ENCODE measurements around the gene APOL1.
"Not testable (repeated sequence)": the region's sequence is repeated elsewhere in the genome, so short reads cannot be mapped to it uniquely, and the experiment has no call there.

The APOL1 gene

DNA sequence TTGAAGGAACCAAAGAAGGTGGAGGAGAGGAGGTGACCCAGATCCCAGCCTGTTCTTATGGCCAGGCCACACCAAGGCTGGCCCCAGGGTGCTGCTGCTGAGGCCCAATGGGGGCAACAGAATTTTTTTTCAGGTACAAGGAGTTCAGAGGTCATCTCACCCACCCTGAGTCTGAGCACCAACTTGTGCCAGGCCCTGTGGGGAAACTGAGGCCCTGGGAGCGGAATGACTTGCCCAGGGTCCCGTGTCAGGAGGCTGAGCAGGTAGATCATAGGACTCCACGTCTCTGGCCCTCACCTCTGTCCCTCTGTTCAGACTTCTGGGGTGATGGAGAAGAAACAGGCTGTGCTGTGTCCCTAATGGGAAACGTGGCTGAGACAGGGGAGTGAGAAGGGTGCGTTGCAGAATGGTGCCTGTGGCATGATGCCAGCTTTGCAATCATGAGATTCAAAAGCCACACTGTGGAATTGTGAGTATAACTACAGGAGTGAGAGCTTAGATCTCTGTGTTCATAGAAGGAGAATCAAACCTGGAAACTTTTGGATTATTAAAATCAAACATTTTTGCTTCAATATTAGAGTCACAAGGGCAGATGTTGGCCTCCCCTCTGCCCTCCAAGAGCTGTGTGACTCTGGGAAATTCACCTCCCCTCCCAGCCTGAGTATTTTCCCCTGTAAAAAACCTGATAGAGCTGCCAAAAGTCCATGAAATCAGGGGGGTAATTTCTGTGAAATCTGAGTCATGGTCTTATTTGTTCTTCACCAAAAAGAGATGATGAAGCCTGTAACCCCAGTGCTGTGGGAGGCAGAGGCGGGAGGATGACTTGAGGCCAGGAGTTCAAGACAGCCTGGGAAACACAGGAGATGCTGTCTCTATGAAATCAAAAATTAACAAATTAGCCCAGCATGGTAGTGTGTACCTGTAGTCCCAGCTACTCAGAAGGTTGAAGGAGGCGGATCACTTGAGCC, 874 bp downstream of the APOL1 start:
- no peak overlapping the region for H3K27ac ChIP-seq
- TF ChIP-seq, protein P1, sequence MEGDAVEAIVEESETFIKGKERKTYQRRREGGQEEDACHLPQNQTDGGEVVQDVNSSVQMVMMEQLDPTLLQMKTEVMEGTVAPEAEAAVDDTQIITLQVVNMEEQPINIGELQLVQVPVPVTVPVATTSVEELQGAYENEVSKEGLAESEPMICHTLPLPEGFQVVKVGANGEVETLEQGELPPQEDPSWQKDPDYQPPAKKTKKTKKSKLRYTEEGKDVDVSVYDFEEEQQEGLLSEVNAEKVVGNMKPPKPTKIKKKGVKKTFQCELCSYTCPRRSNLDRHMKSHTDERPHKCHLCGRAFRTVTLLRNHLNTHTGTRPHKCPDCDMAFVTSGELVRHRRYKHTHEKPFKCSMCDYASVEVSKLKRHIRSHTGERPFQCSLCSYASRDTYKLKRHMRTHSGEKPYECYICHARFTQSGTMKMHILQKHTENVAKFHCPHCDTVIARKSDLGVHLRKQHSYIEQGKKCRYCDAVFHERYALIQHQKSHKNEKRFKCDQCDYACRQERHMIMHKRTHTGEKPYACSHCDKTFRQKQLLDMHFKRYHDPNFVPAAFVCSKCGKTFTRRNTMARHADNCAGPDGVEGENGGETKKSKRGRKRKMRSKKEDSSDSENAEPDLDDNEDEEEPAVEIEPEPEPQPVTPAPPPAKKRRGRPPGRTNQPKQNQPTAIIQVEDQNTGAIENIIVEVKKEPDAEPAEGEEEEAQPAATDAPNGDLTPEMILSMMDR (conservative IDR thresholded peaks at IDR 0.05), result no peak

DNA sequence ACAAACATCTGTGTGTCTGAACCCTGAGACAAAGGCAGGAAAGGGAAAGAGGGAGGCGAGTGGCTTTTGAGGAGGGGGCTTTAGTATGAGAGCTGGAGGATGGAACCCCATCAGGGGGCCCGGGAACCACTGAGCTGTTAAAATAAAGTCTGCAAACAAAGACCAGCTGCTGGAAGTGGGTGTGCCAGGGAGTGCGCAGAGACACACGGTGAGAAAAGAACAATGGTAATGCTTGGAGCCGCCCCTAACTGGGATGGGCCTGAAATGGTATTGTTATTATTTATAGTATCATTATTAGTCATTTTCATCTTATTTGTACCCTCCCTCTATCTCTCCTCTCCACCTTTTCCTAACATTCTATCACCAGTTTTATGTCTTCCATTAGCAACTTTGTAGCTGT, 2.6 kb downstream of the APOL1 start:
- not testable (repeated sequence) for H3K27ac ChIP-seq

DNA sequence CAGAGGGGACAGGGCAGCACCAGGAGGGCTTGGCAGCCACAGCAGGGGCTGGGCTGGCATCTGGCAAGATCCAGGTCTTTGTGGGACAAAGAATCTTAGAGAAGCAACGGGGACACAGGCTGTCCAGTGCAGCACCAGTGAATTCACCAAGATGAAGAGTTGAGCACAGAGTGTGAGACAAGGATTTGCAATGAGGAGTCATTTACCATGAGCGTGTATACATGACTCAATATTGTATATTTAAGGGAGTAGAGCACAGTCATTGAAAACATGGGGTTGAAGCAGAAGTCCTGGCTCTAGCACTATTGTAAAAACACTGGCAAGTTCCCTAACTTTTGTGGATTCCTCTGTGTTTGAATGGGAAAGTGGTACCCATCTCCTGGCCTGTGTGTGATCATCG, 3.5 kb downstream of the APOL1 start:
- H3K27ac ChIP-seq, result no peak overlapping the region
- TF ChIP-seq, protein P1 (conservative IDR thresholded peaks at IDR 0.05), result no peak

DNA sequence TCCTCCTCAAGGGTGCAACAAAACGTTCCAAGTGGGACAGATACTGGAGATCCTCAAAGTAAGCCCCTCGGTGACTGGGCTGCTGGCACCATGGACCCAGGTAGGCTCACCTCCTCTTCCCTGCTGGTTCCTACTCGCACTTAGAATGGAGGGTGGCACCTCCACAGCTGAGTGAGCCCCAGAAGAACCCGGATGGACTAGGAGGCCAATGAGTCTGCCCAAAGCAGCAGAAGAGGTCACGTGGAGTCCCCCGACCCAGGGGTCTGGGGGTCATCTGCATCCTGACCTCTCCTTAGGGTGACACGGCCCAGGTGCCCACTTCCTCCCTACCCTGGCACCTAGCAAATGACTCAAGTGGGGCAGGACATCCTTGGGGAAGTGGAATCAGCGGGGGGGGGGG, 4.4 kb downstream of the APOL1 start:
- H3K27ac ChIP-seq, result no peak overlapping the region
- TF ChIP-seq, protein P1 (conservative IDR thresholded peaks at IDR 0.05), result no peak

DNA sequence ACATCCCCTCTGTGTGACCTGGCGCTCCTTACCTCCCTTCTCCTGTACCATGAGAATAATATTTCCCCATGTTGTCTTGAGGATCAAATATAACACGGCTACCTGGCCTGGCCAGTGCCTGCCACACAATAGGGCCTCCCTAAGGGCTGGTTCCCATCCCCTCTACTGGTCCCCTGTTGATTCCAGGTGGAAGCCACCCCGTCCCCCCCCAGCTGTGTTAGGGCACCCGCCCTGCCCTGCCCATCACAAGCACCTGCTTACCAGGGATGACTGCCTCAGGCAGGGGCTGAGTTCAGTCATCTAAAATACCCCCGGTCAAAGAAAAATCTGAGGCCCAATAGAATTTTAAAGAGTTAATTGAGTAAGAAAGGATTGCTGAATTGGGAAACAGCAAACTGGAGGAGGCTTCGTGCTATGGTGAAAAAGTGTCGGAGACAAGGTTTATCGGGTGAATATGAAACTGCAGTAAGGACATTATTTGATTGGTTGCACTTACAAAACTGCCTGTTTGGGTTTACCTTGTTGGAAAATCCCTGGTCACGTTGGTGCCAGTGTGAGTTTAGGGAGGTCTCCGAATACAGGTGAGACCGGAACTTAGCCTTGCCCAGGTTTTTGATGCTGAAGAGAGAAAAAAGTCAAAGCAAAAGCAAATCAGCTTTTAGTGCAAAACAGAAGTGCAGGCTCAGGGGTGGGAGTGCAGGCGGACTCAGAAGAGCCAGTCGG, 5.2 kb downstream of the APOL1 start:
- TF ChIP-seq, protein P1 (conservative IDR thresholded peaks at IDR 0.05), result no peak
- no peak overlapping the region for H3K27ac ChIP-seq

DNA sequence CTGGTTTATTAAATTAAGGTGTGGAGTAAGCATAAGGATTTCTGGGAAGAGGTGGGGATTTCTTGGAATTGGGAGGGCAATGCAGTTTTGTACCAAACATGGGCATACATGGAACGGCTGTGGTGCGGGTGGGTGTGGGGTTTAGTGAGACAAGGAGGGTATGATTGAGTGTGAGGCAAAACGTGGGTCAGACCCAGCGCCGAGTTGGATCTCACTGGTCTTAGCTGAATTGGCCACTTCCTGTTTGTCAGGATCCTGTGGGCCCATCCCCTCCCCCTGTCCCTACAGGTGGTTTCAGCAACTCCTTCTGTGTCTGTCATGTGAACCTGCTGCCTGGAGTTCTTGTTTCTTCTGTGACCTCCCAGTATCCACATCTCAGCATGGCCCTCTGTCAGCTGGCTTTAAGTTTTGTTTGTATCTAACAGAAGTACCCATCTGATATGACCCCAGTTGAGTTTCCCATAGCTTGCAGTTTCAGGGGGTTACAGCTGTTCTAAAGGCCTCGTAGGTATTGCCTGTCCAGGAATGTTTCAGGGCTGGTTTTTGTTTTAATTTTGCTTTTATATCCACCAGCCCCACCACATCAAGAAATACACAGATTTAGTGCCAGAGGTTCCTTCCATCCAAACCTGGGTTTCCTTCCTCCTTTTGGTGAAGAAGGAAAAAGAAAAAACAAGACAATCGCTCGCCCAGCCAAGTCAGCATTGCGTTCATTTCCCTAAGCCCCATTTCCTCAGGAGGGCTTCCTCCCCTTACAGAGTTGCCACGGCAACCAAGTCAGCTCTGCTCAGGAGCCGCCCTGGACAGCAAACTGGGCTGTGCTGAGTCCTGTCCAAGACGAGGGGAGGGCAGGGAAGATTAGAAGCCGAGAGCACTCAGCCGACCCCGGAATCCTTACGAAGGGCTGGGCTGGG, 6.0 kb downstream of the APOL1 start:
- TF ChIP-seq, protein P1 (conservative IDR thresholded peaks at IDR 0.05), result no peak
- no peak overlapping the region for H3K27ac ChIP-seq

DNA sequence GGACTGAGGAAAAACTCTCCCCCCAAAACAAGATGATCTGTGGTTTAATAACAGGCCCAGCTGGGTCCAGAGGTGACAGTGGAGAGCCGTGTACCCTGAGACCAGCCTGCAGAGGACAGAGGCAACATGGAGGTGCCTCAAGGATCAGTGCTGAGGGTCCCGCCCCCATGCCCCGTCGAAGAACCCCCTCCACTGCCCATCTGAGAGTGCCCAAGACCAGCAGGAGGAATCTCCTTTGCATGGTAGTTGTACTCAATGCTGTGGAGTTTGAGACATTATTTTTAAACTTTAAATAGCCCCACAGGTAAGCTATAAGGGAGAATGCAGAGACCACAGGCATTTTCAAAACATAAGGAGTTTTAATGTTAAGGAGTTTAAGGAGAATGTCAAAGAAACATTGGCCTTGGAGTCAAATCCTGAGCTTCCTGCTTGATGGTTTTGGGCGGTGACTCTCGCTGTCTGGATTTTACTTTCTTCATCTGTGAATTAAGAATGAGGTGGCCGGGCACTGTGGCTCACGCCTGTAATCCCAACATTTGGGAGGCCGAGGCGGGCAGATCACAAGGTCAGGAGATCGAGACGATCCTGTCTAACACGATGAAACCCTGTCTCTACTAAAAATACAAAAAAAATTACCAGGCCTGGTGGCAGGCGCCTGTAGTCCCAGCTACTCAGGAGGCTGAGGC, 6.8 kb downstream of the APOL1 start:
- TF ChIP-seq, protein P1 (conservative IDR thresholded peaks at IDR 0.05), result no peak
- H3K27ac ChIP-seq, result no peak overlapping the region

DNA sequence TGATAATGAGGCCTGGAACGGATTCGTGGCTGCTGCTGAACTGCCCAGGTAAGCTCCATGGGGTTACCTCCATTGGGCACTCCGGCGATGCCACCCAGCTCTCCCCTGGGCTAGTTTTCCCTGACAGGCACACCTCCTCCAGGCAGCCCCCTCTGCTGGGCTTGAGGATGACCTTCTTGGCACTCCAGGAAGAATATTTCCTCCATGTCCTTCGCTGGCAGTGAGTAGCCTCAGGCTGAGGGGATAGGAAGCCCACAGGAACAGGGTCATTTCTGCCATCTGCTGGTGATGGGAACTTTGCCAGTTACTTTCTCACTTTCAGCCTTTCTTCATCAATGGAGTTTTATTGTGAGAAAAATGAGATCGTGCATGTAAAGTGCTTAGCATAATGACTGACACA, 8.7 kb downstream of the APOL1 start:
- not testable (repeated sequence) for H3K27ac ChIP-seq

DNA sequence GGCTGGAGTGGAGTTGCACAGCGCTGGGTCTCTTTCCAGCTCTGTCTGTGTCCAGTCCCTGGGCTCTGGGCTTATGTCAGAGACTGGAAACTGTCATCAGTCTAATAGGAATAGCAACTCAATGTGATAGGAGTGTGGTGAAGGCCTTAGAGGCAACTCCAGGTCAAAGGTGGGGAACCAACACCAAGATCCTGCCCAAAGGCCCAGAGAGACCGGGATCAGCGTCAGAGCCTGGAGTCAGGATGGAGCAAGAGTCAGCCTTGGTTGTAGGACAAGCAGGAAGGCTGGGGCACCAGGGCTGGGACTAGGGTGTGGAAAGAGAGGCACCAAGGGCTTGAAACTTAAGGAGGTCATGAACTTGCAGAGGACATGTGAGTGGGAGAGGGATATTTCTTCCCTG, 9.4 kb downstream of the APOL1 start:
- H3K27ac ChIP-seq, result not testable (repeated sequence)

DNA sequence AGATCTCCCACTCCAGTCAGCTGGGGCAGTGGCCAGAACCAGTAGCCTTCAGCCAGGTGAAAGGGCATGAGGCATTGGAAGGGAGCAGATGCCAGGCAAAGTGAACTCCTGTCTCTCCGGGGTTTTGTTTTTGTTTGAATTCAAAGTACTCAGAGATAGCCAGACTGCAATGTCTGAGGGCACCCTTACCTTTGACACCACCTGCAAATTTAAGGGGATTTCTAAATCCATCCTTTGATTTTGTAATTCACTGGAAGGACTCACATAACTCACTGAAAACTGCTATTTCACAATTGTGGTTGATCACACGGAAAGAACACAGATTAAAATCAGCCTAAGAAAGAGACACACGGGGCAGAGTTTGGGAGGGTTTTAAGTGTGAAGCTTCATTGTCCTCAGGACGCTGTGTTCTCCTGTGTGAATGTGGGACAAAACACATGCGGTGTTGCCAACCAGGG, 10.3 kb downstream of the APOL1 start:
- not testable (repeated sequence) for H3K27ac ChIP-seq

DNA sequence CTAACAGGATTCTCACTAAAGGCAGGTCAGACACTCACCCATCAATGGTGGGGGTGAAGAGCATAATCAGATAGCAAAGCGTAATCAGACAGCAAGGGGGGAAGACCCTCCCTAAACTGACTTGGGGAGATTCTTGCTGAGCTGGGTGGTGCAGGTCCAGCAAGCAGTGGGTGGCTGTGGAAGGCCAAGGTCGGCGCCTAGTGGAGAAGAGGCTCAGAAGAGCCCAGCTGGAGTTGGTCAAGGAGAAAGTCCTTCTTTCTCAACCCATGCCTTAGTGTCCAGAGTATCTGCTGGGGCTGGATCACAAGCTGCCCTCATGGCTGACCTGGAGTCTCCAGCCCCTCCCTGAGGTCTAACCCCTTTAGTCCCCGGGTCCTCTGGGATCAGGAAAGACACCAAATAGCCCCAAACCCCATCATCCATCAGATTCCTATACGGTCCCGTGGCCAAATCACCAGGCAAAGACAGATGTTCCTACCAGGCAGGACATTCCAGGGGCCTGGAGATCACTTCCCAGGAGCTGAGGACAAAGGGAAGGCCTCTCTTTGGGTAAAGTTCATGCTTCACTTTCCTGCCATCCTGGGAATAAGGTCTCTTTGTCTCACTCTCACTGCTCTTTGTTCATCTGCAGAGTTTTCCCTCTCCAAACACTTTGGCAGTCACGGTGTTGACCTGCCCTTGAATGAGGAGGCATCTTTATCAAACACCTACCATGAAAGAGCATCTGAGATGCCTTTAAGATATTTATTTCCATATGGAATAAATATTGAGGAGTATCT, 11.1 kb downstream of the APOL1 start:
- not testable (repeated sequence) for H3K27ac ChIP-seq

All from VCaP (cell line).